ENCODE data around the gene PEX26. TPM values are rescaled to one million over a fixed set of nuclear protein-coding genes. Genes with fewer than 3 reads are reported as not detected.
"Not testable (repeated sequence)": the region's sequence is repeated elsewhere in the genome, so short reads cannot be mapped to it uniquely, and the experiment has no call there.

PEX26 gene
- total RNA-seq, 2 experiments from 2014 or later = 44.4 TPM

DNA sequence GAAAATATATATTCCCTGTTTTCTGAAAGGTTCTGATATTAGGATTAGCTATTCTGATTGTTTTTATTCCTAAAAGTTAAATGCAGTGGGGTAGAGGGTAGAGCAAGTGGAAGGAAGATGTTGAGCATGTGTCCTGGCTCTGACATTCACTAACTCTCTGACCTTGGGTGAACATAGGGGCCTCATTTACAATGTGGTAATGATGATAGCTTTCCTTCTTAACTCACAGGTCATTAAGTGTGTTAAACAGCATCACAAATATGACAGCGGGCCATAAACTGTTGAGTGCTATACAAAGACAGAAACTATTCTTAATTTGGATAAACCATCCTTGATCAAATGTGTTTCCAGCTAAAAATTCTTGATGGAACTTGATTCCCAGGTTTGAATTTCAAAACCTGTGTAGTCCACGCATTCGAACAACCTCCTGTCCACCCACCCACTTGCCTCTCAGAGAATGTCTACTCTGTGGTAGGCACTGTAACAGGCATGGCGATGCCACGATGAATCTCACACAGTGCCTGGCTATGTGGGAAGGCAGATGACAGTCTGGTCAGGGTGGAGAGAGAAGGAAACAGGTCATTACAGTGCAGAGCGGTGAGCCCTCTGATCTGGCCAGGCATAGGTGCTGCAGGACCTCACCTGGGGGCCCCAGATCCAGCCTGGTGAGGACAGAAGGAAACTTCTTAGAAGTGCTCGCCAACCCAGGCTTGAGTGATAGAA lies 19.3 kb upstream of the PEX26 start:
- Mint-ChIP-seq H3K4me1 (ENCODE audit: low read depth) (peaks cover 6% of the 10 kb centered on the region), H3K27ac (no peak overlapping the region), H3K9me3 (ENCODE audit: insufficient read depth) (no peaks in the 10 kb centered on the region), H3K36me3 (ENCODE audit: low read depth) (no peaks in the 10 kb centered on the region), H3K27me3 (ENCODE audit: low read depth) (peaks cover 14% of the 10 kb centered on the region), H3K4me3 (no peak overlapping the region)
- DNase-seq (no peak), ATAC-seq (no peak)
- POLR2A ChIA-PET = no interaction called here
- CTCF ChIA-PET = interaction anchor here (1.1 to 1.2 kb wide), 2 partner anchors 13 to 17 kb away, joined by 3 read pairs; no protein-coding TSS in a partner anchor

DNA sequence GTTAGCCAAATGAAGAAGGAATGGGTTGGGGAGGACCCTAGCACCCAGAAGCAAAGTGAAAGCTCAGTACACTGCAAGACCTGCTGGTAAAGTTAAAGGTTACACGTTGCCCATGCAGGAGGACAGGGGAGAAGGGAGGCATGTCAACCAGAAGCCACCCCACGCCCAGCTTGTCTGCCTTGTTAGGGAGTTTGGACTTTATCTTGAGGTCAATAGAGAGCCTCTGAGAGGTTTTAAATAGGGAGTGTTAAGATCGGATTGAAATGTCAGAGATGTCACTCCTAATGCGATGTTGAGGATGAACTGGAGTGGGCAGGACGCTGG lies 18.7 kb upstream of the PEX26 start:
- Mint-ChIP-seq H3K36me3 (ENCODE audit: low read depth) (no peaks in the 10 kb centered on the region), H3K27me3 (ENCODE audit: low read depth) (peaks cover 14% of the 10 kb centered on the region), H3K4me1 (ENCODE audit: low read depth) (peaks cover 6% of the 10 kb centered on the region), H3K4me3 (no peak overlapping the region), H3K27ac (no peak overlapping the region), H3K9me3 (ENCODE audit: insufficient read depth) (no peaks in the 10 kb centered on the region)
- ChIA-PET CTCF (no interaction called here), POLR2A (no interaction called here)
- no peak for ATAC-seq
- DNase-seq = no peak

DNA sequence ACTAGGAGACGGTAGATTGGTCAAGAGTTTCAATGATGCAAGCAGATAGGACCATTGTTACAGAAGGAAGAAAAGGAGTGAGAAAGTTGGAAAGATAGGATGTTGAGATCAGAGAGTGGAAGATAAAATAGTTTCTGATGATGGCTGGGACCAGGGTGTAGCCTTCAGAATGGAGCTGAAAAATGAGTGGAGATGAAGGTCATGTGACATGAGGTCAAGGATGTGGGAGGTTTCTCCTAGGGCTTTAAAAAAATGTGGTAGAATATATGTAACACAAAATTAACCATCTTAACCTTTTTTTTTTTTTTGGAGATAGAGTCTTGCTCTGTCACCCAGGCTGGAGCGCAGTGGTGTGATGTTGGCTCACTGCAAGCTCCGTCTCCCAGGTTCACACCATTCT lies 18.3 kb upstream of the PEX26 start:
- DNase-seq (no peak), ATAC-seq (no peak)
- no peaks in the 10 kb centered on the region for H3K36me3 Mint-ChIP-seq (ENCODE audit: low read depth)
- no peaks in the 10 kb centered on the region for H3K9me3 Mint-ChIP-seq (ENCODE audit: insufficient read depth)
- H3K4me1 Mint-ChIP-seq (ENCODE audit: low read depth) = peaks cover 6% of the 10 kb centered on the region
- POLR2A ChIA-PET = no interaction called here
- no peak overlapping the region for H3K4me3 Mint-ChIP-seq
- peaks cover 14% of the 10 kb centered on the region for H3K27me3 Mint-ChIP-seq (ENCODE audit: low read depth)
- no peak overlapping the region for H3K27ac Mint-ChIP-seq
- CTCF ChIA-PET = no interaction called here

DNA sequence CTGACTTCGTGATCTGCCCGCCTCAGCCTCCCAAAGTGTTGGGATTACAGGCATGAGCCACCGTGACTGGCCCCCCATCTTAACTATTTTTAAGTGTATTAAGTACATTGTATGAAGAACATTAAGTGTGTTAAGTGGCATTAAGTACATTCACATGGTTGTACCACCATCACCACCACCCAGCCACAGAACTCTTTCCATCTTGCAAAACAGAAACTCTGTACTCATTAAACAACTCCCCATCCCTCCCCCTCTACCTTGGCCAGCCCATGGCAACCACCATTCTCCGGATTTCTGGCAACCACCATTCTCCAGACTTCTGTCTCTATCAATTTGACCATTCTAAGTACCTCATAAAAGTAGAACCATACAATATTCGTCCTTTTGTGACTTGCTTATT lies 17.8 kb upstream of the PEX26 start:
- Mint-ChIP-seq H3K4me3 (no peak overlapping the region), H3K27ac (no peak overlapping the region), H3K9me3 (ENCODE audit: insufficient read depth) (no peaks in the 10 kb centered on the region), H3K27me3 (ENCODE audit: low read depth) (peaks cover 18% of the 10 kb centered on the region), H3K36me3 (ENCODE audit: low read depth) (no peaks in the 10 kb centered on the region), H3K4me1 (ENCODE audit: low read depth) (peaks cover 6% of the 10 kb centered on the region)
- ChIA-PET POLR2A (no interaction called here), CTCF (no interaction called here)
- ATAC-seq (no peak), DNase-seq (no peak)

DNA sequence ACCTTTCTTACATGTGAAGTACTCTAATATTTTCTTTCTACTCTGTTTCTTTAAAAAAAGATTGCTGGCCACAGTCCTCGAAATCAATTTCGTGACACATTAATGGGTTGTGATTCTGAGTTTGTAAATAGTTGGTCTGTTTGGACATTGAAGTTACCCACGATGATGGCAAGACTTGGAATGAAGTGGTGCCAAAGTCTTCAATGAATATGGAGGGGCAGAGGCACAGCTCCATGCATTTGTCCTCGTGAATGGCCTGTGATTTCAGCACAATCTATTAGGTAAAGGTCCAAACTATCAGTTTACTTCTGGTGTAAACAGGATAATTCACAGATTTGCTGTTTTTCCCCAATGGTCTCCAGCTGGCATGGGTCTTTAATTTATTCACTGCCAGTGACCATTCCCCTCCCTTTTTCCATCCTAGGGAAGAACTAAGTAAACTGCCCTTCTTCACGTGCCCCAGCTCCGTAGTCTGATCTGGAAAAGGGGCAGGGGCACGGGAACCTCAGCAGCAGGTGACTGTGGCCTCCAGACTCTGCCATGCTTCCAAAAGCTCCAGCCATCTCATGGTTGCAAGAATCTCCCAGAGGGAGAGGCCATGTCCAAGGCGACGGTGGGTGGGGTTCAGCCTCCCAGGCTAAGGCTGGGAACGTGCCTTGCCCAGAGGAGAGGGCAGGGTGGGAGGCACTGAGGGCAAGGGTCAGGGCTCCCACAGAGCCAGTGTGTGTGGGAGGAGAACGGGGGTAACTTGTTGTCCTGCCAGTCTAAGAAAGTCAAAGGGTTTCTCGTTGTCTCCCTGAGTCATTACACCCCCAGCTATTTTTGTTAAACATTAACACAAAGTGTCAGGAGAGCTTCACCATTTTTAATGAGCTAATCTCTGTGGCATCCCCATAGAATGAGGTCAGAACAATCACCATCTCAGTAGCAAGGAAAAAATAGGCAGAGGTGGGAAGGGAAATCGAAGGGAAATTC lies 16.9 kb upstream of the PEX26 start:
- Mint-ChIP-seq H3K36me3 (ENCODE audit: low read depth) (no peaks in the 10 kb centered on the region), H3K4me1 (ENCODE audit: low read depth) (peaks cover 6% of the 10 kb centered on the region), H3K4me3 (no peak overlapping the region), H3K9me3 (ENCODE audit: insufficient read depth) (no peaks in the 10 kb centered on the region), H3K27ac (no peak overlapping the region), H3K27me3 (ENCODE audit: low read depth) (peaks cover 27% of the 10 kb centered on the region)
- no peak for ATAC-seq
- CTCF ChIA-PET = interaction anchor here (0.7 kb wide), 1 partner anchor 33 kb away, joined by 3 read pairs; no protein-coding TSS in a partner anchor
- no peak for DNase-seq
- POLR2A ChIA-PET = no interaction called here

DNA sequence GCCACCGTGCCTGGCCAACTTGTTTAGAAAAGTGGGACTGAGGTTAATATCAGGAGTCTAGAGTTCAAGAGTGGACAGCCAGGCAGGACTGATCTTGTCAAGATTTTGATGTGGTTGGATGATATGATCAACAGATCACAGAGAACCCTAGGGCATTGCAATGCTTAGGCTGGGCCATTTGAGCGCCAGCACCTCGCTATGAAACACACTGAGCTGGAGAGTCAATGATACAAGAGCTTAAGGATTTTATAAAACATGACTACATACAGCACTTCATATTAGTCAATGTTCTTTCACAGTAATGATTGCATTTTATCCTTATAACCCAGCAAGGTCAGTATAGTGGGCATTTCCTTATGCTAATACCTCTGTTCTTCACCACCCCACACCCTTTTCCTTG lies 15.4 kb upstream of the PEX26 start:
- no peak overlapping the region for H3K27ac Mint-ChIP-seq
- no peaks in the 10 kb centered on the region for H3K36me3 Mint-ChIP-seq (ENCODE audit: low read depth)
- ChIA-PET CTCF (interaction anchor here (1.0 to 1.7 kb wide), 2 partner anchors 14 to 278 kb away, joined by 3 to 8 read pairs; no protein-coding TSS in a partner anchor), POLR2A (no interaction called here)
- H3K9me3 Mint-ChIP-seq (ENCODE audit: insufficient read depth) = no peaks in the 10 kb centered on the region
- DNase-seq (no peak), ATAC-seq (no peak)
- peaks cover 3% of the 10 kb centered on the region for H3K4me1 Mint-ChIP-seq (ENCODE audit: low read depth)
- H3K4me3 Mint-ChIP-seq = no peak overlapping the region
- peaks cover 36% of the 10 kb centered on the region for H3K27me3 Mint-ChIP-seq (ENCODE audit: low read depth)

DNA sequence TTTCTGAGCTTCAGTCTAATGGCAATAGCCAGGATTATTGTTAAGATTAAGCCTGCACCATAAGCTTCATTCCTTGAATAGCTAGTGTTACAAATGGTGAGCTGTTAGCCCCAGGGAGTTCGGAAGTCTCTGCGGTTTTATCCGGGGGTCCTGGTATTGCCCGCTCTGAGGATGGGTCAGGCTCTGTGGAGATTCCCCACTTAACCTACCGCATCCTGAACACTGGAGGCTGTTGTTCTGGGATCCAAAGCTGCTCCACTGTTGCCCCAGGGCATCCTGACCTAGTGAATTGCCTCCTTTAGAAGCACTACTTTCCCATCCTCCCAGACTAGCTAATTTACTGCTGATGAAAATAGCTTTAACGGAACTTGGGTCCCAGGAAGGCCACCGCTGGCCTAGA lies 14.5 kb upstream of the PEX26 start:
- Mint-ChIP-seq H3K27ac (no peak overlapping the region), H3K4me3 (no peak overlapping the region), H3K27me3 (ENCODE audit: low read depth) (peaks cover 41% of the 10 kb centered on the region), H3K4me1 (ENCODE audit: low read depth) (peaks cover 3% of the 10 kb centered on the region), H3K9me3 (ENCODE audit: insufficient read depth) (no peaks in the 10 kb centered on the region), H3K36me3 (ENCODE audit: low read depth) (no peaks in the 10 kb centered on the region)
- ChIA-PET CTCF (interaction anchor here (0.8 to 1.7 kb wide), 3 partner anchors 11 to 233 kb away, joined by 3 to 8 read pairs (median 3); no protein-coding TSS in a partner anchor), POLR2A (no interaction called here)
- DNase-seq (no peak), ATAC-seq (no peak)

DNA sequence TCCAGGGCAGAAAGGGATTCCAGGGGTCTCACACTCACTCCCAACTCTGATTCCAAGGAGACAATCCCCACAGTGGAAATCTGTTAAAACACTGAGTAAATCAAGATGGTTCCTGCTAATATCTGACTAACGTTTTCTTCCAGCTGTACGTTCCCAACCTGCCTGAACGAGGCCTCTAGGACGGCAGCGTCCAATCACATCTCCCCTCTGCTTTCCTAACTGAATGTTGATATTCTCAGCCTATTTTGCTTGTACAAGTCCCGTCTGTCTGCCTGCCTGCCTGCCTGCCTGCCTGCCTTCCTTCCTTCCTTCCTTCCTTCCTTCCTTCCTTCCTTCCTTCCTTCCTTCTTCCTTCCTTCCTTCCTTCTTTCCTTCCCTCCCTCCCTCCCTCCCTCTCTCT lies 14.1 kb upstream of the PEX26 start:
- H3K4me1 Mint-ChIP-seq (ENCODE audit: low read depth); H3K4me3 Mint-ChIP-seq; ATAC-seq; DNase-seq; H3K27ac Mint-ChIP-seq; POLR2A ChIA-PET; H3K9me3 Mint-ChIP-seq (ENCODE audit: insufficient read depth); H3K36me3 Mint-ChIP-seq (ENCODE audit: low read depth): not testable (repeated sequence)
- peaks cover 40% of the 10 kb centered on the region for H3K27me3 Mint-ChIP-seq (ENCODE audit: low read depth)
- CTCF ChIA-PET = interaction anchor here (0.8 to 1.7 kb wide), 3 partner anchors 11 to 233 kb away, joined by 3 to 8 read pairs (median 3); no protein-coding TSS in a partner anchor

DNA sequence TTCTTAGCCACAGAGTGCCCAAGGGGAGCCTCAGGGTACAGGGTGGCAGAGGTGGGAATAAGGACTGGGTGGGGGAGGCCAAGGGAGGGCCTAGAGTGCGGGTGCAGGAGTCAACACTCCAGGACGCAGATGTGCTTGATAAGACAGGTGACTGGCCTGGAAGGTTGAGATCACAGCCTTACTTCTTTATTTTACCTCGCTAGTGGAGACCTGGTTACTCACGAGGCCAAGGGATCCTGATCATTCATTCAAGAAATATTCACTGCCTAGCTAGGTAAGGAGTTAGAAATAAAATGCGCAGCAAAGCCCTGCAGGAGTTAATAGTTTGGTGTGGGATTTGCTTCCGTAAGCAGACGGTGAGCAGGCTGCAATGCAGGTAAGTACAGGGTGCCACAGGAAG lies 13.2 kb upstream of the PEX26 start:
- no peak overlapping the region for H3K4me3 Mint-ChIP-seq
- peaks cover 3% of the 10 kb centered on the region for H3K4me1 Mint-ChIP-seq (ENCODE audit: low read depth)
- H3K27me3 Mint-ChIP-seq (ENCODE audit: low read depth) = peaks cover 34% of the 10 kb centered on the region
- ChIA-PET CTCF (interaction anchor here (1.5 kb wide), 1 partner anchor 11 kb away, joined by 9 read pairs; no protein-coding TSS in a partner anchor), POLR2A (no interaction called here)
- H3K27ac Mint-ChIP-seq = no peak overlapping the region
- ATAC-seq = no peak
- H3K9me3 Mint-ChIP-seq (ENCODE audit: insufficient read depth) = no peaks in the 10 kb centered on the region
- H3K36me3 Mint-ChIP-seq (ENCODE audit: low read depth) = no peaks in the 10 kb centered on the region
- no peak for DNase-seq

DNA sequence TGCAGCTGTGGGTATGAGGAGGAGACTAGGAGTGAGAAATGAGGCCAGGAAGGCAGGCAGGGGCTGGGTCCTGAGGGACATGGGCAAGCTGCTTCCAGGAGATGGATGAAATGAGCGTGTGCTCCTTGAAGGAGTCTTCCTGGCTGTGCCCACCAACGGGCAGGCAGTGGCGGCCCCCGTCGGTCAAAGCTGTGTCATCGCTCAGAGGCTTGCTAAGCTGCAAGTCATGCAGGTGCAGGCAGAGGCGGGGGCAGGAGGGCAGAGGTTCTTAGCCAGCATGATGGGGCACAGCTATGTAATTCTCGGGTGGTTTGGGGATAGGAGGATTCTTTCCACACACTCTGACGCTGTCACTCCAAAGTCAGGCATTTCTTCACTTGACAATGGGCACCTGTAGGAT lies 12.5 kb upstream of the PEX26 start:
- peaks cover 30% of the 10 kb centered on the region for H3K27me3 Mint-ChIP-seq (ENCODE audit: low read depth)
- ChIA-PET POLR2A (interaction anchor here (1.2 kb wide), 1 partner anchor 12 kb away, joined by 3 read pairs; the partner anchor contains the start of gene PEX26), CTCF (interaction anchor here (1.5 kb wide), 1 partner anchor 11 kb away, joined by 9 read pairs; no protein-coding TSS in a partner anchor)
- H3K4me3 Mint-ChIP-seq = no peak overlapping the region
- no peaks in the 10 kb centered on the region for H3K9me3 Mint-ChIP-seq (ENCODE audit: insufficient read depth)
- H3K4me1 Mint-ChIP-seq (ENCODE audit: low read depth) = peaks cover 3% of the 10 kb centered on the region
- ATAC-seq (no peak), DNase-seq (no peak)
- H3K36me3 Mint-ChIP-seq (ENCODE audit: low read depth) = no peaks in the 10 kb centered on the region
- no peak overlapping the region for H3K27ac Mint-ChIP-seq

DNA sequence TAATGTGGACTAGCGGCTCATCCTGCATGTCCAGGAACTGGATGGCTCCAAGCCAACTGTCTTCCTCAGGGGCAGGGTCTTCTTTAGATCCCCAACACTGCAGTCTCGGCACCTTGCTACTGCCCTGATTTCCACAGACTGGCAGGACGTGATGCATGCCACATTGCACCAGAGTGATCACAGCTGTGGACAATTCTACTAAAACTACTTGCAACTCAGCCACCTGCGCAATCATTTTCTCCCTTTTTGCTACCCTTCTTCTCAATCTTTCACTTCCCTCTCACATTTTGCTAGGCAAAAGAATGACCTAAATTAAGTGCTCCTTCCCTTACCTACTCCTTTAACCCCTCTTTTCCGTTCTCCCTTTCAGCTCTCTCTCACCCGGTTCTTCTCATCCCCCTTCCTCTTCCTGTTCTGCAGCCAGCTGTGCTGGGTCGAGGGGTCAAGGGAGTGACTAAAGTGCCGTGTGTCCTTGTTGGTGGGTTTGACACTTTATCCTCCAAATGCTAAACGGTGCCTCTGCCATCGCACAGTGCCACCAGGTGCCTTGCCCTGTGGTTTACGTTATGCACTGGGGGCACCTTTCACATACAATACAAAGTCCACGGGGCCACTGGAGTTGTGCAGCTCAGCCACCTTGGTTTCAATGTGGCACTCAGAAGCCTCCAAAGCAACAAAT lies 11.5 kb upstream of the PEX26 start:
- Mint-ChIP-seq H3K27ac (no peak overlapping the region), H3K4me3 (no peak overlapping the region), H3K4me1 (ENCODE audit: low read depth) (peaks cover 3% of the 10 kb centered on the region), H3K9me3 (ENCODE audit: insufficient read depth) (no peaks in the 10 kb centered on the region), H3K36me3 (ENCODE audit: low read depth) (no peaks in the 10 kb centered on the region), H3K27me3 (ENCODE audit: low read depth) (peaks cover 30% of the 10 kb centered on the region)
- ATAC-seq (no peak), DNase-seq (no peak)
- POLR2A ChIA-PET = interaction anchor here (1.2 kb wide), 1 partner anchor 11 kb away, joined by 3 read pairs; the partner anchor contains the start of gene PEX26
- CTCF ChIA-PET = no interaction called here
